ENCODE measurements around the gene TMEM253. TPM values are rescaled to one million over a fixed set of nuclear protein-coding genes. Genes with fewer than 3 reads are reported as not detected.

TMEM253 gene
- total and polyA plus RNA-seq, 9 of the 15 experiments (the other 6 are each of a cell fraction or from before 2014, with no cell fraction given): 0.11 to 0.61 (median 0.26) TPM; not detected in 3

DNA sequence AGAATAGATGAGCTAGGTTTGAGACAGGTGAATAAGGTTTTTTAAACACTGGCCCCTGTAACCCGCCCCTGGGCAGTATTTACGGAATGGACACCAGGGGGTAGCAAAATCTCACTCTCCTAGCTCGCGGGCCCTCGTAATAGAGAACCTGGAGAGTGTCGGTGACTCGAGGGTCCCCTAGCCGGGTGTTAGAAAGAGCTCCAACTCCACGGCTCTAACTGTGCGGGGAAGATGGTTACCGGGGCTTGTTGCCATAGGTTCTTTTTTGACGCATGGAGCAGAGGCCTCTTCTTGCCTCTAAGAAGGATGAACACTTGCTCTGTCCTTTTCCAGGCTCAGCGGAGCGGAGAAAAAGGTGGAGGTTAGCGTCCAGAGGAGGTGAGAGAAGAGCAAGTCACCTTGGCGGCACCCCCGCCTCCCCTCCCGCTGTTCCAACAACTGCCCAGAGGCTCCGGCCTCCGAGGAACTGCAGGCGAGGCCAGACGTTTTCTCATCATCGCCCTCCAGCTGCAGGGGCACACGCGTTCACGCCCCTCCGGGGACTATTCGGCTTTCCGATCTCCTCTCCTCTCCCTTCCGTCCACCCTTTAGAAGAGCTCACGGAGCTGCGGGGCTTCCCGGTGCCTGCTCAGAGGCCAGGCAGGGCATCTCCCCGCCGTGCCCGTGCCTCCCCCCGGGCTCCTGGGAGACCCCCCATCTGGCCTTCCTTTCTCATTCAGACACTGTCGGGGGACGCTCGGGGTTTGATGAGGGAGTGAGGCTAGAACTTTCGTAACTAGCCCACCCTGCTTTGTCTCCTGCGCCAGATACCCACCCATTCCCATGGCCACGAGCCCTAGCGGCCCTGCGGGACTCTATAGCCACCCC, 32.1 kb upstream of the TMEM253 start (continued):
- TF ChIP-seq, protein P1, sequence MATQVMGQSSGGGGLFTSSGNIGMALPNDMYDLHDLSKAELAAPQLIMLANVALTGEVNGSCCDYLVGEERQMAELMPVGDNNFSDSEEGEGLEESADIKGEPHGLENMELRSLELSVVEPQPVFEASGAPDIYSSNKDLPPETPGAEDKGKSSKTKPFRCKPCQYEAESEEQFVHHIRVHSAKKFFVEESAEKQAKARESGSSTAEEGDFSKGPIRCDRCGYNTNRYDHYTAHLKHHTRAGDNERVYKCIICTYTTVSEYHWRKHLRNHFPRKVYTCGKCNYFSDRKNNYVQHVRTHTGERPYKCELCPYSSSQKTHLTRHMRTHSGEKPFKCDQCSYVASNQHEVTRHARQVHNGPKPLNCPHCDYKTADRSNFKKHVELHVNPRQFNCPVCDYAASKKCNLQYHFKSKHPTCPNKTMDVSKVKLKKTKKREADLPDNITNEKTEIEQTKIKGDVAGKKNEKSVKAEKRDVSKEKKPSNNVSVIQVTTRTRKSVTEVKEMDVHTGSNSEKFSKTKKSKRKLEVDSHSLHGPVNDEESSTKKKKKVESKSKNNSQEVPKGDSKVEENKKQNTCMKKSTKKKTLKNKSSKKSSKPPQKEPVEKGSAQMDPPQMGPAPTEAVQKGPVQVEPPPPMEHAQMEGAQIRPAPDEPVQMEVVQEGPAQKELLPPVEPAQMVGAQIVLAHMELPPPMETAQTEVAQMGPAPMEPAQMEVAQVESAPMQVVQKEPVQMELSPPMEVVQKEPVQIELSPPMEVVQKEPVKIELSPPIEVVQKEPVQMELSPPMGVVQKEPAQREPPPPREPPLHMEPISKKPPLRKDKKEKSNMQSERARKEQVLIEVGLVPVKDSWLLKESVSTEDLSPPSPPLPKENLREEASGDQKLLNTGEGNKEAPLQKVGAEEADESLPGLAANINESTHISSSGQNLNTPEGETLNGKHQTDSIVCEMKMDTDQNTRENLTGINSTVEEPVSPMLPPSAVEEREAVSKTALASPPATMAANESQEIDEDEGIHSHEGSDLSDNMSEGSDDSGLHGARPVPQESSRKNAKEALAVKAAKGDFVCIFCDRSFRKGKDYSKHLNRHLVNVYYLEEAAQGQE (IDR thresholded peaks at IDR 0.05; ENCODE audit: borderline replicate concordance): peak; percentile 81
- TF ChIP-seq, protein P1 (CRISPR knock-in tag; IDR thresholded peaks at IDR 0.05; ENCODE audit: low read depth): no peak
- TF ChIP-seq, protein P2, sequence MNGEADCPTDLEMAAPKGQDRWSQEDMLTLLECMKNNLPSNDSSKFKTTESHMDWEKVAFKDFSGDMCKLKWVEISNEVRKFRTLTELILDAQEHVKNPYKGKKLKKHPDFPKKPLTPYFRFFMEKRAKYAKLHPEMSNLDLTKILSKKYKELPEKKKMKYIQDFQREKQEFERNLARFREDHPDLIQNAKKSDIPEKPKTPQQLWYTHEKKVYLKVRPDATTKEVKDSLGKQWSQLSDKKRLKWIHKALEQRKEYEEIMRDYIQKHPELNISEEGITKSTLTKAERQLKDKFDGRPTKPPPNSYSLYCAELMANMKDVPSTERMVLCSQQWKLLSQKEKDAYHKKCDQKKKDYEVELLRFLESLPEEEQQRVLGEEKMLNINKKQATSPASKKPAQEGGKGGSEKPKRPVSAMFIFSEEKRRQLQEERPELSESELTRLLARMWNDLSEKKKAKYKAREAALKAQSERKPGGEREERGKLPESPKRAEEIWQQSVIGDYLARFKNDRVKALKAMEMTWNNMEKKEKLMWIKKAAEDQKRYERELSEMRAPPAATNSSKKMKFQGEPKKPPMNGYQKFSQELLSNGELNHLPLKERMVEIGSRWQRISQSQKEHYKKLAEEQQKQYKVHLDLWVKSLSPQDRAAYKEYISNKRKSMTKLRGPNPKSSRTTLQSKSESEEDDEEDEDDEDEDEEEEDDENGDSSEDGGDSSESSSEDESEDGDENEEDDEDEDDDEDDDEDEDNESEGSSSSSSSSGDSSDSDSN (IDR thresholded peaks at IDR 0.05; ENCODE audit: borderline replicate concordance in 1 of 2, low read depth in 2 of 2, low read length in 2 of 2): 0 out of 4 replicates have a peak, but pooled peaks of 1 of the 2 experiments have one; percentile 26
- TF ChIP-seq MAFG (tag; conservative IDR thresholded peaks at IDR 0.05) (no peak), CCNT2 (IDR thresholded peaks at IDR 0.05; ENCODE audit: borderline replicate concordance, extremely low read depth, insufficient read length, low read depth, low read length) (no peak), ZBTB7A (IDR thresholded peaks at IDR 0.05; ENCODE audit: borderline replicate concordance, control insufficient read depth, low read depth, low read length) (peak; percentile 31; the same call in 1 of the 2 replicates), EP400 (IDR thresholded peaks at IDR 0.05) (no peak), NFRKB (IDR thresholded peaks at IDR 0.05; ENCODE audit: low read depth) (no peak), L3MBTL2 (IDR thresholded peaks at IDR 0.05) (peak; percentile 40), POLR2AphosphoS5 (IDR thresholded peaks at IDR 0.05; ENCODE audit: control insufficient read depth, insufficient read depth, low read depth, low read length) (no peak), SMC3 (conservative IDR thresholded peaks at IDR 0.05; ENCODE audit: insufficient read depth, low read depth, low read length) (peak; percentile 66), ETV6 (IDR thresholded peaks at IDR 0.05; ENCODE audit: borderline replicate concordance in 1 of 2, low read depth in 2 of 2, low read length in 1 of 2) (no peak), ETV6 (CRISPR knock-in tag; IDR thresholded peaks at IDR 0.05; ENCODE audit: borderline replicate concordance) (no peak), ZC3H11A (IDR thresholded peaks at IDR 0.05; ENCODE audit: low read depth, low read length) (no peak)
- TF ChIP-seq, protein P3, sequence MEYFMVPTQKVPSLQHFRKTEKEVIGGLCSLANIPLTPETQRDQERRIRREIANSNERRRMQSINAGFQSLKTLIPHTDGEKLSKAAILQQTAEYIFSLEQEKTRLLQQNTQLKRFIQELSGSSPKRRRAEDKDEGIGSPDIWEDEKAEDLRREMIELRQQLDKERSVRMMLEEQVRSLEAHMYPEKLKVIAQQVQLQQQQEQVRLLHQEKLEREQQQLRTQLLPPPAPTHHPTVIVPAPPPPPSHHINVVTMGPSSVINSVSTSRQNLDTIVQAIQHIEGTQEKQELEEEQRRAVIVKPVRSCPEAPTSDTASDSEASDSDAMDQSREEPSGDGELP (CRISPR knock-in tag; IDR thresholded peaks at IDR 0.05; ENCODE audit: borderline replicate concordance): peak; percentile 22; the same call in 1 of the 2 replicates

All from K562 (cell line).